Measurements from ENCODE around the gene RBMS2.

RBMS2 gene

DNA sequence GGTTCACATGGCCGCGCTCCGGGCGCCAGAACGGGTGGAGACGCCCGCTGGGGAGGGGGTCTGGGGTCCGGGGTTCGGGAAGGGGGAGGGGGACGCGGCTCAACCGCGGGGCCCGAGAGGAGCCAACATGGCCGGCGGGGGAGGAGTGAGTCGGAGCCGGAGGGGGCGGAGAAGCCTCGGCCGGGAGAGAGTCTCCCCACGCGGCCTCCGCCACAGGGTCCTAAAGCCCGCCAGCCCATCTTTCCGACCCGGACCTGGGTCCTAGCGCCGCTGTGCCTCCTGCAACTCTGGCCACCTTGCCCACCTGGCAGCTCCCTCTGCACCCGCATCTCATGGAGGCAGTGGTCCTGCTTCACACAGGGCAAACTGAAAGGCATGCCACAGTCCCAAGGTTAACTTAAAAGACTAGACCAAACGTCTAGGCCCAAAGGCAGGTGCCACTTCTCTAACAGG lies 108.6 kb downstream of the RBMS2 start, which contains the start of gene BAZ2A:
BAZ2A (minus strand) TSS at position 147 of the 453 bp plus-strand sequence. CDS start 12,796 bp downstream, outside the sequence.
- DNase-seq (ENCODE audit: low read depth in 2 of 2), result peak; percentile 60 to 79

- DNase-seq (ENCODE audit: low read depth in 2 of 2), result no peak
Observed at GRCh38 chr12:56631790-56632700, 110.4 kb downstream of the RBMS2 start.

- DNase-seq (ENCODE audit: low read depth in 2 of 2), result no peak
Observed at GRCh38 chr12:56632701-56633467, 111.3 kb downstream of the RBMS2 start.

- DNase-seq (ENCODE audit: low read depth in 2 of 2), result no peak
Observed at GRCh38 chr12:56633468-56634241, 112.0 kb downstream of the RBMS2 start.

DNA sequence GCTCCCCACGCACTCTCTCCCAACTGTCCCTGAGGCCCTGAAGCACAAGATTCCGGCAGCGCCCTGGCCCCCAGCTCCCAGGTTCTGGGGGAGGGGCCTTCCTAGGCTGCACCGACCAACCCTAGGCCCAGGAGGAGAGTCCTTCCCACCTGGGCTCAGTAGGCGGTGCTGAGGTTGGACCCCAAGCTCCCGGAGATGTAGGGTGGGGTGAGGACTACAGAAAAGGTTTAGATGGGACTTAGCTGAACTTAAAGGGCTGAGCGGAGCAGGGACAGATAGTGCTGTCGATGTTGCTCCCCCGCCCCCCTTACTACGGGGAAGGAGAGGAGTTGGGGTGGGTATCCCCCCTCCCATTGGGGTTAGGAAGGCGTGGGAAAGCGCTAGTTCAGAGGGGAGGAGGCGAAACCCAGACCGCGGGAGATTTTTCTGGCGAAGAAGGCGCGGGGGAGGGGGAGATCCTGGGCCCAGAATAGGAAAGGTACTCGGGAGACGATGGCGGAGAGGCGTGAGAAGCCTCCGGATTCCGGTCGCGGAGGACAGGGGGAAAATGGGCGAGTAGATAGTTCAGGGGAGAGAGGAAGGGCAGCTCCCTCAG lies 112.7 kb downstream of the RBMS2 start:
- no peak for DNase-seq (ENCODE audit: low read depth in 2 of 2)

DNA sequence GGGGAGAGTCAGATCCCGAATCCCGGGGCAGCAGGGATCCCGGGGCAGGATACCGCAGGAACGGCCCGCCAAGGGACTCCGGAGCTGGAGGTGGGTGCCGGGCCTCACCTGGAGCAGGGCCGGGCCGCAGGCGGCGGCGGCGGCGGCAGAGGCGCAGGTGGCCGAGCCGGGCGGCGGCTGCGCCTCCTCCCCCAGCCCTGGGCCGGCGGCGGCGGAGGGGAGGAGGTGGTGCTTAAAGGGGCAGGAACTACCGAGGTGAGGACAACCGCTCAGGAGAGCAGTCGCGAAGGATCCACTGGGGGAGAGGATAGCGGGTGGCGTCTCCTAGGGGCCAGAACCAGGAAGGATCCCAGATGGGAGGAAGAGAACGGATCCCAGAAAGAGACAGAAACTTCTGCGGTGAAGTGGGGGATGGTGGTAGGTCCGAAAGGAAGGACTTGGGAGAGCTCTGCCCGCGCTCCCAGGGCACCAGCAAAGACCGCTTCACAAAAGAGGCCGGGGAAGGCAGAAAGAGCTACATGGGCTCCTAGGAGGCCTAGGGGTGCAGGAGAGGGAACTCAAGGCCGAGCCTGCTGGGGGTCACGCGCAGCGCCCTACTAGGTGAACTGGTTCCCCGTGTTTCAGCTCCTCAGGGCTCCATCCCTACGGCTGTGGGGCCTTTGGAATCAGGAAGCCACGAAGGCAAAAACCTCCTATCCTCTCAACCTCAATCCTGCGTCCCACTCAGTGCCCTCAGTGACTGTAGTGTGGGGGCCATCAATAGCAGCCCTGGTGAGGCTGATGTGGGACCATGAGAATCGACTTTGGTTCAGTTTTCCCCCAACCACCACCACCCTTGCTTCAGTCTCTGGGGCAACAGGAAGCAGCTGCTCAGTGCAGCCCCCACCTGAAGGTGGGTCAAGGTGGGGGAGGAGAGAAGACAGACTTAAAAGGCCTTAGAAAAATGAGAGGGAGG lies 113.5 kb downstream of the RBMS2 start:
- no peak for DNase-seq (ENCODE audit: low read depth in 2 of 2)

GRCh38 chr12:56635806-56636674 lies 114.4 kb downstream of the RBMS2 start:
- DNase-seq (ENCODE audit: low read depth in 2 of 2), result peak; percentile 41 to 73

DNA sequence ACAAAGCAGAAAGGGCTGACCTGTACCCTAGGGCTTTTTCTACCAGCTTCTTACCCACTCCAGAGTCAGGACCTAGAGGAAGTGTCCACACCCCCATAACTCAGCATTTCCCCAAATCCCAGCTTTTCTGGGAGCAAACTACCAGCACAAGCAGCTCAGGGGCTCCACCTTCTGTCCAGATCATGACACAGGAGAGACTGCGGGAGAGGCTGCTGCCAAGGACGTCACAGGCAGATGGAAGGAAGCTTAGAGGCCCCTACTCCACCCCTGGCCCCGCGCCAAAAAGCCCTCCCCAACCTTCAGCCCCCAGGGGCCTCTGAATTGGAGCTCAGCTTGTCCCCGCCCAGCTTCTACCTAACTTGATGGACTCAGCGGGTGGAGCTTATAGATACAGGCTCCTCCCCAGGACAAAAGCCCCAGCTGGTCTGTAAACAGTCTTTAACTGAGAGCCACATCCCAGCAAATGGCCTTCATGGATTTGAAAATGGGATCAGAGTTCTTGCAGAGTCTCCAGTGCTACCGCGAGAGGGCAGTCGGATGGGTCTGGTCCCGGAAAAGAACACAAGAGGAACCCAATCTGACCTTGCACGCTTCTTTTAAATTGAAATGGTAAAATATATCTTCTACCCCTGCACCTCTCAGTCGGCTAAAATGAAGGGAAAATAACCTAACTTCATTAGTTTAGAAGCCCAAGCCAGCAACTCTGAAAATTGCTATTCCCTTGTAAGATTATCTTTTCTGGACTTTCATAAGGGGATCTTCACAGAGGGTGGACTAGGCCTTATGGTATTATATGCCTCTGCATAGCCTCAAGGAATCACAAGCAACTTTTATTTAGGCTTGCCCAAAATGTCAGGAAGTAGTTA lies 115.3 kb downstream of the RBMS2 start:
- peak; percentile 75 to 82 for DNase-seq (ENCODE audit: low read depth in 2 of 2)

DNA sequence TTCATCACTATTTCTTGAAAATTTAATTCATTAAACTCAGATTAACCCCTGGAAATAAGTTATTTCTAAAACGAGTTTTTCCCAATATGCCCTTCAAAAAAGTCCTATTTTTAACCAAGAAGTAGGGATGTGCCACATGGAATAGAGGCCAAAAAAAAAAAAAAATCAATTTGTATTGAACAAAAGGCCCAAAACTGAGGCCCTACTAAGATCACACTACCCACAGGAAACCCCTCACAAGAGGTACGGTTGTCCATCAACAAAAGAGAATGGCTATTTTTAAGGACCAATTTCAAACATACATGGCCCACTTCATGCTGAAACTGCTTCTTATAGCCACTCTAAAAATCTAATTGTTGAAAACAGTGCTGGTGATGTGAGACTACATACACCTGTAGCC lies 116.0 kb downstream of the RBMS2 start:
- DNase-seq (ENCODE audit: low read depth in 2 of 2), result no peak

- DNase-seq (ENCODE audit: low read depth in 2 of 2), result no peak
Observed at GRCh38 chr12:56641219-56641618, 119.6 kb downstream of the RBMS2 start.

DNA sequence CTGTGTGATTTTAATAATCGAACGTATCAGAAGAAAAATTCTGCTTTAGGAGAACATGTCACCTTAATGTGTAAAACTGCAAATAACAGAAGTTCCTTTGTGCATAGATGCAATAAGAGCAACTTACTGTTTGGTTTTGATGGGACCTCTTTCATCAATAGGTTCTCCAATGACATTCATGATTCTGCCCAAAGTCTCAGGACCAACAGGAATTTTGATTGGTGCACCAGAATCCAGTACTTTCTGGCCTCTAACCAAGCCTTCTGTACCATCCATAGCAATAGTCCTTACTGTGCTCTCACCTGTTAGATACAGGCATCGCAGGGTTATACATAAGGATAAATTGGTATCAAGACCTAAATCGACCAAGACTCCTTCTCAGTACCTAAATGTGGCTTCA lies 123.0 kb downstream of the RBMS2 start:
- DNase-seq (ENCODE audit: low read depth in 2 of 2), result no peak

DNA sequence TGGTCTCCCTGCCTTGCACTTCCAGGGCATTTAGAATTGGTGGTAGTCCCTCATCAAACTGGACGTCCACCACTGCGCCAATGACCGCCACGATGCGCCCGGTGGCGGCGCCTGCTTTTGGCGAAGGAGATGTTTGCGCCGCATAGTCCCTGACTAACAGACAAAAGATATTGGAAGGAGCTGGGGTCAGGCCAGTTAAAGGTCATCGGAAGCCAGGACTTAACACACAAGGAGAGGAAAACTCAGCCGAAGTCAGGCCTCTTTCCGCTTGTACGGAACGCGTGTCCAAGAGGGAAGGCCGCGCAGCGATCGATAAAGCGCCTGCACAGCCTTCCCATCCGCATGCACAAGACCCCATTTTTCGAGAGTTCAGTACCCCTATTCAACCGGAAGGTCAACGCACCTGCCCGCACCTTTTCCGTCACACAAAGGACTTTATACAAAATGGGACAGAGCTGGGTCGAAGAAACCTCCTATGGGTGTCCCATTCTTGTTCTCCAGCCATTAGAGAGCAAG lies 123.6 kb downstream of the RBMS2 start:
- no peak for DNase-seq (ENCODE audit: low read depth in 2 of 2)
